WTC11 (cell line): Measurements from ENCODE around the gene WNT11. TPM values are rescaled to one million over a fixed set of nuclear protein-coding genes. Genes with fewer than 3 reads are reported as not detected.

Source experiments
- ESRRA ChIP-seq: sonication (generic); formaldehyde crosslinking; IDR thresholded peaks from 2 replicates; pipeline ENCODE4 v1.8.1; 2022; ENCODE audit warnings: mild to moderate bottlenecking, missing genetic modification reagents, borderline replicate concordance
- FOXJ3 ChIP-seq: sonication (generic); formaldehyde crosslinking; IDR thresholded peaks from 2 replicates; pipeline ENCODE4 v1.9.0; 2021; ENCODE audit warnings: missing genetic modification reagents, mild to moderate bottlenecking, borderline replicate concordance
- JUN ChIP-seq: sonication (generic); formaldehyde crosslinking; IDR thresholded peaks from 2 replicates; pipeline ENCODE4 v1.8.0; 2023; ENCODE audit warnings: mild to moderate bottlenecking, missing genetic modification reagents
- NFATC4 ChIP-seq: fragments of 250-450 bp; sonication (Bioruptor Pico); IDR thresholded peaks from 2 replicates; pipeline ENCODE4 v1.9.0; 2021; ENCODE audit warnings: mild to moderate bottlenecking
- PRRX2 ChIP-seq: fragments of 250-450 bp; sonication (Bioruptor Pico); IDR thresholded peaks from 2 replicates; pipeline ENCODE4 v1.8.0; 2021; ENCODE audit warnings: mild to moderate bottlenecking
- SP1 ChIP-seq: sonication (generic); formaldehyde crosslinking; conservative IDR thresholded peaks from 2 replicates; pipeline ENCODE4 v1.8.1; 2022; ENCODE audit warnings: missing genetic modification reagents
- ZNF138 ChIP-seq: sonication (generic); formaldehyde crosslinking; conservative IDR thresholded peaks from 2 replicates; pipeline ENCODE4 v1.8.1; 2022; ENCODE audit warnings: mild to moderate bottlenecking, moderate library complexity, missing genetic modification reagents
- ZNF232 ChIP-seq: sonication (generic); formaldehyde crosslinking; IDR thresholded peaks from 2 replicates; pipeline ENCODE4 v1.8.0; 2022; ENCODE audit warnings: mild to moderate bottlenecking, missing genetic modification reagents
- ZNF416 ChIP-seq: fragments of 250-450 bp; sonication (Bioruptor Pico); IDR thresholded peaks from 2 replicates; pipeline ENCODE4 v1.9.0; 2021; ENCODE audit warnings: mild to moderate bottlenecking, inconsistent platforms
- ZNF423 ChIP-seq: fragments of 250-450 bp; sonication (Bioruptor Pico); IDR thresholded peaks from 2 replicates; pipeline ENCODE4 v2.1.2; 2022; ENCODE audit warnings: mild to moderate bottlenecking, moderate library complexity
- total RNA-seq: library from RNA; stranded (reverse); gene quantifications from 3 replicates; pipeline ENCODE4 v1.2.3, GENCODE V29; 2021
- TF ChIP-seq, protein P1 (sequence below): fragments of 250-450 bp; sonication (Bioruptor Pico); IDR thresholded peaks from 2 replicates; pipeline ENCODE4 v1.9.0; 2021; ENCODE audit warnings: mild to moderate bottlenecking, borderline replicate concordance
- TF ChIP-seq, protein P2 (sequence below): sonication (generic); formaldehyde crosslinking; IDR thresholded peaks from 2 replicates; pipeline ENCODE4 v1.8.0; 2022; ENCODE audit warnings: missing genetic modification reagents
- TF ChIP-seq, protein P3 (sequence below): sonication (generic); formaldehyde crosslinking; IDR thresholded peaks from 2 replicates; pipeline ENCODE4 v1.8.0; 2023; ENCODE audit warnings: mild to moderate bottlenecking, missing genetic modification reagents
- TF ChIP-seq, protein P4 (sequence below): sonication (generic); formaldehyde crosslinking; IDR thresholded peaks from 2 replicates; pipeline ENCODE4 v1.8.1; 2022; ENCODE audit warnings: low read depth, missing genetic modification reagents, borderline replicate concordance
- TF ChIP-seq, protein P5 (sequence below): sonication (generic); formaldehyde crosslinking; IDR thresholded peaks from 2 replicates; pipeline ENCODE4 v1.8.1; 2023; ENCODE audit warnings: mild to moderate bottlenecking, missing genetic modification reagents
- TF ChIP-seq, protein P6 (sequence below): fragments of 250-450 bp; sonication (Bioruptor Pico); conservative IDR thresholded peaks from 2 replicates; pipeline ENCODE4 v1.9.0; 2021; ENCODE audit warnings: mild to moderate bottlenecking
- TF ChIP-seq, protein P7 (sequence below): sonication (generic); formaldehyde crosslinking; IDR thresholded peaks from 2 replicates; pipeline ENCODE4 v1.8.0; 2023; ENCODE audit warnings: missing genetic modification reagents, mild to moderate bottlenecking, borderline replicate concordance

Gene WNT11
- total RNA-seq, 1 experiment from 2014 or later: 0.79 TPM

DNA sequence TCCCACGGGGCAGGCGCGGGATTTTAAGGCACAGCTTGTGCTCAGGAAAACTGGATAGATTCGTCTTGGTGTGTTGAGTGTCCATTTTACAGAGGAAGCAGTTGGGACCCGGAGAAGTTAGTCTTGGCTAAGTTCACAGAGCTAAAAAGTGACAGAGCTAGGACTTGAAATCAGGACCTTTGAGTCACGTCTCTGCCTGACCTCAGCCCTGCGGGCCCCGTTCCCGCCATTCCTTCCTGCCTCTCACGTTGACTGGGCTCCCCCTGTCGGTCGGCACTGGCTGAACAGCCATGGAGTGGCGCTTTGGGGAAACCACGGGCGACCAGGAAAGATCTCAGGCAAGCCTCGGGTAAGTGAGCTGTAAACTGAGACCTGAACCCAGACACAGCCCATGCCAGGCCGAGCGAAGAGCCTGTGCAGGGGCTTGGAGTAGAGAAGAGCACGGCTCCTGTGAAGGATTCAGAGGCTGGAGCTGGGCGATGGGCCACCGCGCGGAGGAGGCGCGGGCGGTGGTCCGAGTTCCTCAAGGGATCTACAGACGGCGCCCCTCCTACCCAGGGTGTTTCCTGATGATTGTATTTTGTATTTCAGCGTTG lies 54.1 kb downstream of the WNT11 start (continued):
- TF ChIP-seq, protein P1, sequence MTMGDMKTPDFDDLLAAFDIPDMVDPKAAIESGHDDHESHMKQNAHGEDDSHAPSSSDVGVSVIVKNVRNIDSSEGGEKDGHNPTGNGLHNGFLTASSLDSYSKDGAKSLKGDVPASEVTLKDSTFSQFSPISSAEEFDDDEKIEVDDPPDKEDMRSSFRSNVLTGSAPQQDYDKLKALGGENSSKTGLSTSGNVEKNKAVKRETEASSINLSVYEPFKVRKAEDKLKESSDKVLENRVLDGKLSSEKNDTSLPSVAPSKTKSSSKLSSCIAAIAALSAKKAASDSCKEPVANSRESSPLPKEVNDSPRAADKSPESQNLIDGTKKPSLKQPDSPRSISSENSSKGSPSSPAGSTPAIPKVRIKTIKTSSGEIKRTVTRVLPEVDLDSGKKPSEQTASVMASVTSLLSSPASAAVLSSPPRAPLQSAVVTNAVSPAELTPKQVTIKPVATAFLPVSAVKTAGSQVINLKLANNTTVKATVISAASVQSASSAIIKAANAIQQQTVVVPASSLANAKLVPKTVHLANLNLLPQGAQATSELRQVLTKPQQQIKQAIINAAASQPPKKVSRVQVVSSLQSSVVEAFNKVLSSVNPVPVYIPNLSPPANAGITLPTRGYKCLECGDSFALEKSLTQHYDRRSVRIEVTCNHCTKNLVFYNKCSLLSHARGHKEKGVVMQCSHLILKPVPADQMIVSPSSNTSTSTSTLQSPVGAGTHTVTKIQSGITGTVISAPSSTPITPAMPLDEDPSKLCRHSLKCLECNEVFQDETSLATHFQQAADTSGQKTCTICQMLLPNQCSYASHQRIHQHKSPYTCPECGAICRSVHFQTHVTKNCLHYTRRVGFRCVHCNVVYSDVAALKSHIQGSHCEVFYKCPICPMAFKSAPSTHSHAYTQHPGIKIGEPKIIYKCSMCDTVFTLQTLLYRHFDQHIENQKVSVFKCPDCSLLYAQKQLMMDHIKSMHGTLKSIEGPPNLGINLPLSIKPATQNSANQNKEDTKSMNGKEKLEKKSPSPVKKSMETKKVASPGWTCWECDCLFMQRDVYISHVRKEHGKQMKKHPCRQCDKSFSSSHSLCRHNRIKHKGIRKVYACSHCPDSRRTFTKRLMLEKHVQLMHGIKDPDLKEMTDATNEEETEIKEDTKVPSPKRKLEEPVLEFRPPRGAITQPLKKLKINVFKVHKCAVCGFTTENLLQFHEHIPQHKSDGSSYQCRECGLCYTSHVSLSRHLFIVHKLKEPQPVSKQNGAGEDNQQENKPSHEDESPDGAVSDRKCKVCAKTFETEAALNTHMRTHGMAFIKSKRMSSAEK: no peak
- TF ChIP-seq, protein P2, sequence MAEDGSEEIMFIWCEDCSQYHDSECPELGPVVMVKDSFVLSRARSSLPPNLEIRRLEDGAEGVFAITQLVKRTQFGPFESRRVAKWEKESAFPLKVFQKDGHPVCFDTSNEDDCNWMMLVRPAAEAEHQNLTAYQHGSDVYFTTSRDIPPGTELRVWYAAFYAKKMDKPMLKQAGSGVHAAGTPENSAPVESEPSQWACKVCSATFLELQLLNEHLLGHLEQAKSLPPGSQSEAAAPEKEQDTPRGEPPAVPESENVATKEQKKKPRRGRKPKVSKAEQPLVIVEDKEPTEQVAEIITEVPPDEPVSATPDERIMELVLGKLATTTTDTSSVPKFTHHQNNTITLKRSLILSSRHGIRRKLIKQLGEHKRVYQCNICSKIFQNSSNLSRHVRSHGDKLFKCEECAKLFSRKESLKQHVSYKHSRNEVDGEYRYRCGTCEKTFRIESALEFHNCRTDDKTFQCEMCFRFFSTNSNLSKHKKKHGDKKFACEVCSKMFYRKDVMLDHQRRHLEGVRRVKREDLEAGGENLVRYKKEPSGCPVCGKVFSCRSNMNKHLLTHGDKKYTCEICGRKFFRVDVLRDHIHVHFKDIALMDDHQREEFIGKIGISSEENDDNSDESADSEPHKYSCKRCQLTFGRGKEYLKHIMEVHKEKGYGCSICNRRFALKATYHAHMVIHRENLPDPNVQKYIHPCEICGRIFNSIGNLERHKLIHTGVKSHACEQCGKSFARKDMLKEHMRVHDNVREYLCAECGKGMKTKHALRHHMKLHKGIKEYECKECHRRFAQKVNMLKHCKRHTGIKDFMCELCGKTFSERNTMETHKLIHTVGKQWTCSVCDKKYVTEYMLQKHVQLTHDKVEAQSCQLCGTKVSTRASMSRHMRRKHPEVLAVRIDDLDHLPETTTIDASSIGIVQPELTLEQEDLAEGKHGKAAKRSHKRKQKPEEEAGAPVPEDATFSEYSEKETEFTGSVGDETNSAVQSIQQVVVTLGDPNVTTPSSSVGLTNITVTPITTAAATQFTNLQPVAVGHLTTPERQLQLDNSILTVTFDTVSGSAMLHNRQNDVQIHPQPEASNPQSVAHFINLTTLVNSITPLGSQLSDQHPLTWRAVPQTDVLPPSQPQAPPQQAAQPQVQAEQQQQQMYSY (CRISPR knock-in tag): no peak
- TF ChIP-seq, protein P3, sequence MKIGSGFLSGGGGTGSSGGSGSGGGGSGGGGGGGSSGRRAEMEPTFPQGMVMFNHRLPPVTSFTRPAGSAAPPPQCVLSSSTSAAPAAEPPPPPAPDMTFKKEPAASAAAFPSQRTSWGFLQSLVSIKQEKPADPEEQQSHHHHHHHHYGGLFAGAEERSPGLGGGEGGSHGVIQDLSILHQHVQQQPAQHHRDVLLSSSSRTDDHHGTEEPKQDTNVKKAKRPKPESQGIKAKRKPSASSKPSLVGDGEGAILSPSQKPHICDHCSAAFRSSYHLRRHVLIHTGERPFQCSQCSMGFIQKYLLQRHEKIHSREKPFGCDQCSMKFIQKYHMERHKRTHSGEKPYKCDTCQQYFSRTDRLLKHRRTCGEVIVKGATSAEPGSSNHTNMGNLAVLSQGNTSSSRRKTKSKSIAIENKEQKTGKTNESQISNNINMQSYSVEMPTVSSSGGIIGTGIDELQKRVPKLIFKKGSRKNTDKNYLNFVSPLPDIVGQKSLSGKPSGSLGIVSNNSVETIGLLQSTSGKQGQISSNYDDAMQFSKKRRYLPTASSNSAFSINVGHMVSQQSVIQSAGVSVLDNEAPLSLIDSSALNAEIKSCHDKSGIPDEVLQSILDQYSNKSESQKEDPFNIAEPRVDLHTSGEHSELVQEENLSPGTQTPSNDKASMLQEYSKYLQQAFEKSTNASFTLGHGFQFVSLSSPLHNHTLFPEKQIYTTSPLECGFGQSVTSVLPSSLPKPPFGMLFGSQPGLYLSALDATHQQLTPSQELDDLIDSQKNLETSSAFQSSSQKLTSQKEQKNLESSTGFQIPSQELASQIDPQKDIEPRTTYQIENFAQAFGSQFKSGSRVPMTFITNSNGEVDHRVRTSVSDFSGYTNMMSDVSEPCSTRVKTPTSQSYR: no peak
- peak; percentile 55; the same call in 1 of the 2 replicates for TF ChIP-seq SP1 (CRISPR knock-in tag)
- TF ChIP-seq FOXJ3 (CRISPR knock-in tag): no peak
- TF ChIP-seq, protein P4, sequence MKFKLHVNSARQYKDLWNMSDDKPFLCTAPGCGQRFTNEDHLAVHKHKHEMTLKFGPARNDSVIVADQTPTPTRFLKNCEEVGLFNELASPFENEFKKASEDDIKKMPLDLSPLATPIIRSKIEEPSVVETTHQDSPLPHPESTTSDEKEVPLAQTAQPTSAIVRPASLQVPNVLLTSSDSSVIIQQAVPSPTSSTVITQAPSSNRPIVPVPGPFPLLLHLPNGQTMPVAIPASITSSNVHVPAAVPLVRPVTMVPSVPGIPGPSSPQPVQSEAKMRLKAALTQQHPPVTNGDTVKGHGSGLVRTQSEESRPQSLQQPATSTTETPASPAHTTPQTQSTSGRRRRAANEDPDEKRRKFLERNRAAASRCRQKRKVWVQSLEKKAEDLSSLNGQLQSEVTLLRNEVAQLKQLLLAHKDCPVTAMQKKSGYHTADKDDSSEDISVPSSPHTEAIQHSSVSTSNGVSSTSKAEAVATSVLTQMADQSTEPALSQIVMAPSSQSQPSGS: no peak
- no peak for TF ChIP-seq NFATC4 (CRISPR knock-in tag)
- TF ChIP-seq ESRRA: no peak; the same call in 1 of the 2 replicates
- no peak for TF ChIP-seq JUN
- TF ChIP-seq, protein P5, sequence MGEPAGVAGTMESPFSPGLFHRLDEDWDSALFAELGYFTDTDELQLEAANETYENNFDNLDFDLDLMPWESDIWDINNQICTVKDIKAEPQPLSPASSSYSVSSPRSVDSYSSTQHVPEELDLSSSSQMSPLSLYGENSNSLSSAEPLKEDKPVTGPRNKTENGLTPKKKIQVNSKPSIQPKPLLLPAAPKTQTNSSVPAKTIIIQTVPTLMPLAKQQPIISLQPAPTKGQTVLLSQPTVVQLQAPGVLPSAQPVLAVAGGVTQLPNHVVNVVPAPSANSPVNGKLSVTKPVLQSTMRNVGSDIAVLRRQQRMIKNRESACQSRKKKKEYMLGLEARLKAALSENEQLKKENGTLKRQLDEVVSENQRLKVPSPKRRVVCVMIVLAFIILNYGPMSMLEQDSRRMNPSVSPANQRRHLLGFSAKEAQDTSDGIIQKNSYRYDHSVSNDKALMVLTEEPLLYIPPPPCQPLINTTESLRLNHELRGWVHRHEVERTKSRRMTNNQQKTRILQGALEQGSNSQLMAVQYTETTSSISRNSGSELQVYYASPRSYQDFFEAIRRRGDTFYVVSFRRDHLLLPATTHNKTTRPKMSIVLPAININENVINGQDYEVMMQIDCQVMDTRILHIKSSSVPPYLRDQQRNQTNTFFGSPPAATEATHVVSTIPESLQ: no peak
- no peak for TF ChIP-seq ZNF416 (CRISPR knock-in tag)
- no peak for TF ChIP-seq ZNF232 (CRISPR knock-in tag)
- no peak for TF ChIP-seq ZNF138 (CRISPR knock-in tag)
- TF ChIP-seq, protein P6, sequence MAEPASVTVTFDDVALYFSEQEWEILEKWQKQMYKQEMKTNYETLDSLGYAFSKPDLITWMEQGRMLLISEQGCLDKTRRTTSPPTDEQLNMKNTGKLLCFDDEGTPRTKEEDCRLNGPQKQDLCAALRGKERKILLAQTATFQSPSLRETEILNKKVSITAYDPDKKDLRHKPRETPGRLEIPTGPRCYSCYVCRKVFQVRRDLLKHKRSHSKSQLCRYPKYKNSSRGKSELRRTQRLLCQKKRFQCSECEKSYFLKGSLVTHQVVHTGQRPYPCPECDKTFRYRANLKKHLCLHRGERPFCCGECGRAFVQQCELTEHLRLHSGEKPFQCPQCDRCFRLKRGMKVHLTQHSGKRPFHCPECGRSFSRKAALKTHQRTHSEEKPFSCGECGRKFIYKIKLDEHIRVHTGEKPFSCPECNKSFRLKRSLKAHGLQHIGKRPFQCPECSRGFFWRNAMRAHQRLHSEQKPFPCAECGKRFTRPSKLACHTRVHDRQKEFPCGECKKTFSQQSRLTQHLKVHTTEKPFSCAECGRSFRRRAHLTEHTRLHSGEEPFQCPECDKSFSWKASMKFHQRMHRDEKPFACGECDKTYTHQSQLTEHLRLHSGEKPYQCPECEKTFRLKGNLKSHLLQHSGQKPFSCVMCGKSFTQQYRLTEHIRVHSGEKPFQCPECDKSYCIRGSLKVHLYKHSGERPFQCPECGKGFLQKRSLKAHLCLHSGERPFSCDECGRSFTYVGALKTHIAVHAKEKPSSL (CRISPR knock-in tag): no peak
- TF ChIP-seq ZNF423: no peak
- TF ChIP-seq, protein P7, sequence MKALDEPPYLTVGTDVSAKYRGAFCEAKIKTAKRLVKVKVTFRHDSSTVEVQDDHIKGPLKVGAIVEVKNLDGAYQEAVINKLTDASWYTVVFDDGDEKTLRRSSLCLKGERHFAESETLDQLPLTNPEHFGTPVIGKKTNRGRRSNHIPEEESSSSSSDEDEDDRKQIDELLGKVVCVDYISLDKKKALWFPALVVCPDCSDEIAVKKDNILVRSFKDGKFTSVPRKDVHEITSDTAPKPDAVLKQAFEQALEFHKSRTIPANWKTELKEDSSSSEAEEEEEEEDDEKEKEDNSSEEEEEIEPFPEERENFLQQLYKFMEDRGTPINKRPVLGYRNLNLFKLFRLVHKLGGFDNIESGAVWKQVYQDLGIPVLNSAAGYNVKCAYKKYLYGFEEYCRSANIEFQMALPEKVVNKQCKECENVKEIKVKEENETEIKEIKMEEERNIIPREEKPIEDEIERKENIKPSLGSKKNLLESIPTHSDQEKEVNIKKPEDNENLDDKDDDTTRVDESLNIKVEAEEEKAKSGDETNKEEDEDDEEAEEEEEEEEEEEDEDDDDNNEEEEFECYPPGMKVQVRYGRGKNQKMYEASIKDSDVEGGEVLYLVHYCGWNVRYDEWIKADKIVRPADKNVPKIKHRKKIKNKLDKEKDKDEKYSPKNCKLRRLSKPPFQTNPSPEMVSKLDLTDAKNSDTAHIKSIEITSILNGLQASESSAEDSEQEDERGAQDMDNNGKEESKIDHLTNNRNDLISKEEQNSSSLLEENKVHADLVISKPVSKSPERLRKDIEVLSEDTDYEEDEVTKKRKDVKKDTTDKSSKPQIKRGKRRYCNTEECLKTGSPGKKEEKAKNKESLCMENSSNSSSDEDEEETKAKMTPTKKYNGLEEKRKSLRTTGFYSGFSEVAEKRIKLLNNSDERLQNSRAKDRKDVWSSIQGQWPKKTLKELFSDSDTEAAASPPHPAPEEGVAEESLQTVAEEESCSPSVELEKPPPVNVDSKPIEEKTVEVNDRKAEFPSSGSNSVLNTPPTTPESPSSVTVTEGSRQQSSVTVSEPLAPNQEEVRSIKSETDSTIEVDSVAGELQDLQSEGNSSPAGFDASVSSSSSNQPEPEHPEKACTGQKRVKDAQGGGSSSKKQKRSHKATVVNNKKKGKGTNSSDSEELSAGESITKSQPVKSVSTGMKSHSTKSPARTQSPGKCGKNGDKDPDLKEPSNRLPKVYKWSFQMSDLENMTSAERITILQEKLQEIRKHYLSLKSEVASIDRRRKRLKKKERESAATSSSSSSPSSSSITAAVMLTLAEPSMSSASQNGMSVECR (CRISPR knock-in tag): no peak; the same call in 1 of the 2 replicates
- TF ChIP-seq PRRX2 (CRISPR knock-in tag): no peak
